CD4-positive, alpha-beta T cell treated with Interleukin-2 at 100 ng/mL for 4 hours (primary cell): ENCODE results near the gene KIAA1549.

Source experiments
- DNase-seq: peaks from one replicate; pipeline ENCODE4 v3.0.0-alpha.2; 2020; ENCODE audit warnings: low spot score

Gene KIAA1549

DNA sequence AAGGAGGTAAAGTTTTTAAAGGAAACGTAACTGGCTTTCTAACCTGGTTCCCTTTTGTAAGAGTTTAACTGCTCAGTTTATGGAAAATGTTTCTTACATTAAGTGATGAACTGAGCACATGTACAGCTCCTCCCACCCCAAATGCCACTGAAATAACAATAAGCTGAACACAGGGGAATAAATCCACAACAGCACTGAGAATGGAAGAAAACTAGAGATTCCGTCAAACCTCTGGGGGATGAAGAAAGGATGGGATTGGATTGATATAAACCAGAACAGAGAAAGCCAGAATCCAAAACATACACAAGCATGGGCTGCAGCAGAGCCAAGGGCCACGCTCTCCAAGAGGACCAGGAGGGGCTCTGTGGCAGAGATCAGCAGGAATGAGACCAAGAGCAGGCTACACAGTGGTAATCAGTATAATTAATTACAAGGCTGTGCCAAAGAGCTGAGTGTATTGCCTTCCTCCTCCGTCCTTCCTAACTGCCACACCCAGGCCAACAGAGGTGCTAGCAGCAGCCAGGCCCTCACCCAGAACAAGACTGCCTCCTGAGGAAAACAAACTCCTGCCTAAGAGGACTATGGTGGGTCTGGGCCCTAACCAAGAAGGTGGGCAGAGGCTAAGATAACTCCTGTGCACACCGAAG, 73.9 kb downstream of the KIAA1549 start:
- DNase-seq = no peak

GRCh38 chr7:138903859-138904435, 77.2 kb downstream of the KIAA1549 start:
- no peak for DNase-seq

- peak; percentile 62 for DNase-seq
Measured at GRCh38 chr7:138903186-138903820, 77.9 kb downstream of the KIAA1549 start.

DNA sequence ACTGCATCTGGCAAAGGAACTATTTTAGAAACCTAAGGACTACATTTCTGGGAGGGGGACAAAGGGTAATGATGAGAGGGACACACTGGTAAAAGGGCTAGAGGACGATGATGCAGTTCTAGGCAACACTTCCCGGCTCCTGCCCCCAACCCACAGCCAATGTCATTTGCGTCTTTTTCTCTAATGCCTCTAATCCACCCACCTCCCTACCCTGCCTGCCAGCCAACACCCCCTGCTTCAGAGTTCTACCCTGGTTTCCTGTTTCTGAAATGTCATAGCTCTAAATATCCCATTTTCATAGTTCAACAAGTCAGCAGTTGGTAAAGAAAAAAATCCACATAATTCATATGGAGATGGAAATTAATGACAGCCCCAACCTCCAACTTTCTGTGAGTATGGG, 79.0 kb downstream of the KIAA1549 start:
- DNase-seq = no peak

DNA sequence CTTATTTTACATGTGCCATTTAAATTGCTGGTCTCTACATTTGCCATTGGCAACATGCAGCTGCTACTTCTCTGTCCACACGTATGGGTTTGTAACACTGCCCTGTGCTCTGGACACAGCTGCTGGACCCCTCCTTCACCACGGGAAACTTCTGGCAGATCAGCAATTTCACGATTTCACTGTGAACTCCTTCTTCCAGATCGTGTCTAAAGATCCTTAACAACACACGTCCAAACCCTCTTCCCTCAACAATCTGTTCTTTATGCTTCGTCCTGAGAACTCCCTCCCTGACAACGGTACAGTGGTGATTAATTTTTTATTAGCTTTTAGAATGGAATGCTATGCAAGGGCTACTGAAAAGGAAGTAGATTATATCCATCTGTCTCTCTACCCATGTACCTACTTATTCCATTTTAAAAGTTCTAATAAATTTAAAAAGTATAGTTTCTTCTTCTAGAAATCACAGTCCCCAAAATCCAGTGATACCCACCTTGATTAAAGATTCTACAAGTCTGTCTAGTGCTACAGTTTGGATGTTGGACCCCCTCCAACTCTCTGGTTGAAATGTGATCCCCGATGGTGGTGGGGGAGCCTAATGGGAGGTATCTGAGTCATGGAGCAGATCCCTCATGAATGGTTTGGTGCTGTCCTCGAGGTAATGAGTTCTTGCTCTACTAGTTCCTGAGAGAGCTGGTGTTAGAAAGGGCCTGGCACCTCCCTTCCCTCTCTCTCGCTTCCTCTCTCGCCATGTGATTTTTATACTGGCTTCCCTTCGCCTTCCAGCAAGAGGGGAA, 81.0 kb downstream of the KIAA1549 start:
- DNase-seq = no peak

DNA sequence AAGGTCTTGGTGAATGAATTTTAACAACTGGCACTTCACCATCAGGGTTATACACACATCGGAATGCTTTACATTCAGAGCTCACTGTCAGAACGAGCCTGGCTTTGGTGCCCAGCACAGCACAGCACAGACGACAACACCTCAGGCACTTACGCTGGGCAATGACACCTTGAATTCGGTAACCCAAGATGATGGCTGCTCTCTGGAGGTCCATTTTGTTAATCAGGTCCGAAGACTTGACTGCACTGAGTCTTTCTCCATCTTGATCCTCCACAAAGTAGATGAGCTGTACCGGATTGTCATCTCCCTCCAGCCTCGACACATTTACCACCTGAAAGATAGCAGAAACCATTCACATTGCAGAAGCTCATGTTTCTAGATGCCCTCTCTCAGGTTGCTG, 82.4 kb downstream of the KIAA1549 start:
- DNase-seq = no peak

DNA sequence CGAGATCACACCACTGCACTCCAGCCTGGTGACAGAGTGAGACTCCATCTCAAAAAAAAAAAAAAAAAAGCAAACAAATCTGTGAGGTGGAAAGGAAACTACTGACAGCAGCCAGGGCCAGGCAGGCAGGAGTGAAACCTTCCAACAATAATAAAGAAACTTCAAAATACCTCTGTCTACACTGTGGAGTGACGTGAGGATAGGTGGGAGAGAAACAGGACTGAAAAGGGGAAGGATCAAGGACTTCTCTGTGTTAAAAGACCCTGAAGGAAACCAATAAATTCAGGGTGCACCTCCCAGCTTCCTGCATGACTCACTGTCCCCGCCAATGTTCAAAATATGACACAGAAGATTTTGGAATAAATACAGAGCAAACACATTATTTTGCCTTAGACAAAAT, 82.9 kb downstream of the KIAA1549 start:
- DNase-seq = peak; percentile 32

DNA sequence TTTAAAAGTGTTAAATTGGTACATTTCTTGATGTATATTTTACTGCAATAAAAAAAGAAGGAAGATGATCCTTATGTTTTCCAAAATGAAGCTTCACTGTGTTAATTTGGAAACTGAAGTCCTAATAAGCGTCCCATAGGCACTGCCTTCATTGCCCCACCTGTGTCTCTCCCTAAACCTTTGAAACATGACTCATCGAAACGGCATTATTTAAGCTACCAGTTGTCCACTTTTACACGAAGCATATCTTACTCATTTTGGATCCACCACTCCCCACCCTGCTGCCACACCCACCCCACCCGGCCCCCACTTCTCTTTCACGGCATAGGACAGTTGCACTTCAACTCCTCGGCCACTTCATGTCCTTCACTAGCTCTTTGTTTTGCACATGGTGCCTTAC, 85.5 kb downstream of the KIAA1549 start:
- no peak for DNase-seq

GRCh38 chr7:138893258-138893657, 87.9 kb downstream of the KIAA1549 start:
- DNase-seq = no peak

DNA sequence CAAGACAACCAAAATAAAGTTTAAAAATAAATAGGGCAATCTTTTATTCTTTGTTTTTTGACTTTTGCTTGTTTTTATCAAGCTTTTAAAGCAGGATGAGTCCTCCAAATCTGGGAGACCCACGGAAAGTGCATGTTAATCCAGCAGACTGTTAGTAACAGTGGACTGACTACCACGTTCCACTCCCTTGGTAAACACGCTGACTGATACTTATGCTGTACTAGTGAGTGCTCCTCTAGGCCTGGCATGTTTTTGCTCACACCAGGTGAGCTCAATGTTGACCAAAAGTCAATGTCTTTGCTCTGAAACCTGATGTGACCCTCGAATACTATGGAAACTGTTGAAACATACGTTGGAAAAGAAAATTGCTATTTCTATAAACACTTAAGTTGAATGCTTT, 88.4 kb downstream of the KIAA1549 start:
- DNase-seq = no peak

DNA sequence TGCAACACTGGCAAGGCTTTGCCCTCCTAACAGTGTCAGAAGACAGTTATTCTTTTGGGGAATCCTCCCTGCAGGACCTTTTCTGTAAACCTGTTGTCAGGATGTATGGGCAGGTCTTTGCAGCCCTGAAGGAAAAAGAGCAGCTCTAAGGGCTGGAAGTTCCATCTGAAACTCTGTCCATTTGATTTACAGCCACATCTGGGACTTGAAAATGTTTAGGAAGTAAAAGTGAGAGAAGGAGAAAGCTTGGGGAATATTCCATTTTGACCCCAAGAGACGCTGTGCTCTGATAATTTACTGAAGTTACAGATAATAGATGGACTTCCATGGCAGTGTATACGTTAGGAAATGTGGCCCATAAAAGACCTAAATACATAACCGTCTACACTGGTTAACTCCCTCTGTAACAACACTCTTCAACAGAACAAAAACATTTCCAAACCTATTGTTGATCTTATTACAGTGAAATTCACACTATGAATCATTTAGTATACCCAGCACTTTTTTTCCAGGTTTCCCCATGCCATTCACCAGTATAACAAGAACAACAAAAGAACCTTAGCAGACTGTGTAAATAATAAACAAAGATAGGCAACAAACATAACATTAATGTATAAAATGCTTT, 89.1 kb downstream of the KIAA1549 start:
- no peak for DNase-seq

DNA sequence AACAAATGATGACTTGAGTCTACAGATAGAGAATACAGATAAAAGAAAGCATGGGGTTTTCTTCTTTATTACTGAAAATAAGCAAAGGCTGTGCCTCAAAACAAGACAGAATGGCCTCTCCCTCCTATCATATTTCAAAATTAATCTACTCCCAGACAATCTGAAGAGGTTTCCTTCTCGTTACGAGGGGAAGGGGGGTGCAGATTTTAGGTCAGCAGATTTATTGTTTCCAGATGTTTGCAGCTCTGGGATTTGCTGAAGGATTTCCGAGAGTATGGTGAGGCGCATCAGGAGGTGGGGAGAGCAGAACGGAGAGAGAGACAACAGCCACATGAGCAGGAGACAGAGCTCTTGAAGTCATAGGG, 89.8 kb downstream of the KIAA1549 start:
- DNase-seq = no peak

DNA sequence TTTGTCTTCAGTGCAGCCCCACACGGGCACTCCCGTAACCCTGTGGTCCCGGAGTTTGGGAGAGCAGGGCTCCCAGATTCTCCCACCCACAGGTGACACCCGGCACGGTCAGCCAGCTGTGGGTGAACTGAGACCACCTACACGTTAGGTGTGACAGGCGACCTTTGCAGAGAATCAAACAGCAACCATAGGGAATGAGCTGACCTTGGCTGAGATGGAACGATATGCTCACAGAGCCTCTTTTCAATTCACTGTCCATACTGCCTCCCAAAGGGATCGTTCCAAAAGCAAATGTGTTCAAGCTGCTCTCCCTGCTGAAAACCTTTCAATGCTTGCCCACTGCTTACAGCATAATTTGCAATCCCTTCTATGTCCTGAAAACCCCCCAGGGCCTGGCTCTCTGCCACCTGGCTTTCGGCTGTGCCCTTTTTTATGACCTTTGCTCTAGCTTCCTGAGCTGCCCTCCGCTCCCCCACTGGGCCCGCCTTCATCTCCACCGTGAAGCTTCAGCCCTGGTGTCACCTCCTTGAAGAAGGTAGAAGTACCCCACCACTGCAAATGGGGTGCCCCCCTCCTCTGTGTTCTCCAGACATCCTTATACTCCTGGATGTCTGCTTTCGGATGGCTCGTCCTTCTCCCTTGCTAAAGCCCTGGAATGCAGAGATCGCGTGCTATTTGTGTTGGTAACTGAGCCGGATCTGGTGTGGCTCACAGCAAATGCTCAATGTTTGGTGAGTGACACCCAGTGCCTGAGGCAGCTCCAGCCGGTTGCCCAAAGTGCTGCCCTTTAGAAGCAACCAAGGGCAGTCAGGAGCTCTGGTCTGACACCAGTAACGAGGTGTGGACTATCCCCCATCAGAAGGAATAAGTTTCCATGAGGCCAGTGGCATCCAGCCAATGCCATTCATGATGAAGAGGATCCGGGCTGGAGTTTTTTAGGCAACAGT, 90.4 kb downstream of the KIAA1549 start:
- no peak for DNase-seq

DNA sequence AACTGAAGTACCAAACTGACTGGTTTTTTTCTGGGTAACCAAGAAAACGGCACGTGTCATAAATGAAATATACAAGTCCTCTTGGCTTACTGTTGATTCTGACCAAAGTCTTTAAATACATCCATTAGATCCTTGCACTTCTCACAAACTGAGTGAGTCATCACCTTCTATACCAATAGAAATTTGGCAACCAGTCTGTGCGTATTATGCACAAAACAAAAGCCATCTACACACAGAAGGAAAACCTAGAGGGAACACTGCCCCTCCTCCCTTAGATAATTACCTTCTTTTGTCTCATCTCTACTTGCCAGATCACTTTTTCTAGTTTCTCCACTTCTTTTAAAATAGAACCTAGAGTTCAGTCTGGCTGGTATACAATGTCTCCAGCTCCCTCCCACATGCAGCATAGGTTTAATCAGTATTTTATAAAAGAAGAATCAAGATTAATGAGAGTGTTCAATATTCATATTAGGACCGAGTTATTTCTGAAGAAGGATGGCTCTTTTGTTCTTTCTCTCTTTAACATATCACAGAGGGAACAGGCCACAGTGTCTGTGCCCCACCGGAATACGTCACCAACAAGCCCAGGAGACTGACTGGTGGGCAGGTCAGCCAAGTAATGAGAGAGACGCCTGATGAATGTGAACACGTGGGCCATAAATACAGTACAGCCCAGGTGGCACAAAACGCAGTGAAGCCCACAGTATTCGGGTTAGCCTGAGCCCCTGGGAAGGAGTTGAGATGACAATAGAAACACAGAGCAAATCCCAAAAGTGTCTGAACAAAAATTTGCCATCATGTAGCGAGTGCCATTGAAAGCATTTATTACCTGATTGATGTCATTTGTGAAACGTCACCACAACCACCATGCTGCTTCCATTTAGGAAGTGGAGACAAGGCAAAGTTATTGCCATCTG, 91.3 kb downstream of the KIAA1549 start:
- DNase-seq = no peak

DNA sequence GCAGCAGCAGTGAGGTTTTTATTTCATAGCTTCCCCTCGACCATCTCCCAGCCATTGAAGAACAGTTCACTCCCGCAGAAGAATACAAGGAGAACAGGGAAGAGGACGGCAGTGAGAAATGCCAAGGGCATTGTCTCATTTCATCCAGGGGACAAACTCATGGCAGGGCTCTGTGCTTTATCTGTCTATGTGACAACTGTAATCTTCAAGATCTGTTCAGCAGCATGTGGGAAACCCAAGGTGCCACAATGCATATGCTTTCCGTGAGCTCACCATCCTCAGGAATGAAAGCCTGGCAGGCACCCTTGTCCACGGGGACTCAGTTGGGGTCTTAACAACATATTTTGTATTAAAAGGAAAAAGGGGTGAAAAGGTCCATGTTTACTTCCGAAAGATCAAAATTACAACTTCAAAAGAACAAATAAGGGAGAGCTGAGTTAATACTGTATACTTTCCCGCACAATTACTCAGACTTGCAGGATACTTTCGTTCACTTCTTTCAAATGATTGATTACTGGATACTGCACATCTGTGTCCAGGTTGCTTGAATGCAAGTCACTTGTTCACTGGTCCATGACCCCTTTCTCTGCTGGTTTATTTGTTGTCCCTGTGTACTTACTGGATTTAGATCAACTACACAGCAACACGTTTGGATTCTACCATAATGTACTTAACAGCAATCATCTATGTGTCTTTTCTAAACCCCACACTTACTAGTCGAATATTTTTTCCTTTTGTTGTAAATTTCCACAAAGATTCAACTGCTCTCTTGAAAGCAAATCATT, 93.1 kb downstream of the KIAA1549 start:
- no peak for DNase-seq

DNA sequence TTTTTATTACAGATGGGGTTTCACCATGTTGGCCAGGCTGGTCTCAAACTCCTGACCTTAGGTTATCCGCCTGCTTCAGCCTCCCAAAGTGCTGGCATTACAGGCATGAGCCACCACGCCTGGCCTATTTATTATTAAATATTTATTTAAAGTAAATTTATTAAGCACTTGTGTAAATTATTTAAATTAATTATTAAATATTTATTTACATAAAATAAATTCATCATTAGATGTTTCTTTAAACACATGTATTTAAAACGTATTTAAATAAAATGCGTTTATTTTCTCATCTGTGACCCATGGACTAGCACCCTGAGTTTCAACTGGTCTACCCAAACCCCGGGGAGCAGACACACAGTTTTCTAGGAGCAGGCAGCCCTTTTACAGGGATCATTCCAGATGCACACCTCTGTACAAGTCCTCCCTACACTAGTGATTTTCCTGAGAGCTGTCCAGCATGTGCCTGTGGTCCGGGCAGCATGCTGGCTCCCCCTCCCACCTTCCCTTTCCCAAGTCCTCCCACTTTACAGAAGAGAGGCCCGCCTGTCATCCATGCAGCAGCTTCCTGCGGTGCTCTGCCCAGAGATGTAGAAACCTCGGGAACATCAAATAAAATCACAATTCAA, 94.0 kb downstream of the KIAA1549 start:
- DNase-seq = no peak

DNA sequence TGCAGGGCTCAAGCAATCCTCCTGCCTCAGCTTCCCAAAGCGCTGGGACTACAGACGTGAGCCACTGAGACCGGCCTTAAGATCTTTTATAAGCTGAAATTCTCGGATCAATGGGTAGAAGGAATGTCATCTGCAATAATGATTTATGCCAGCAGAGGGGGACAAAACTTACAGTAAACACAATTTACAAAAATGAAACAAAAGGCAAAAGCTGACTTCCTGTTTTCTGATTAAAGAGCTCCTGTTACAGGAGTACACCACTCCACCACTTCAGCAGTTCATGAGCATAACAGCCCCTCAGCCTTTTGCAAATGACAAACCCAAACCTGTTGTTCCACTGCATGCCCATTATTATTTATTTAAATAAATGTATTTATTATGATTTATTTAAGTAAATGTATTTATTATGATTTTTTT, 94.7 kb downstream of the KIAA1549 start:
- DNase-seq = peak; percentile 85

GRCh38 chr7:138885383-138886147, 95.6 kb downstream of the KIAA1549 start:
- DNase-seq = no peak
